Measurements from ENCODE around the gene HTR3C. TPM values are rescaled to one million over a fixed set of nuclear protein-coding genes. Genes with fewer than 3 reads are reported as not detected.
"Not testable (repeated sequence)": the region's sequence is repeated elsewhere in the genome, so short reads cannot be mapped to it uniquely, and the experiment has no call there.

Gene HTR3C
- total RNA-seq = not detected

GRCh38 chr3:184052767-184053166 is at the start of gene HTR3C:
HTR3C (plus strand) TSS chr3:184053047; CDS start chr3:184053081, 34 bp downstream.
- ATAC-seq (no peak), DNase-seq (ENCODE audit: low spot score) (no peak)

- ATAC-seq = no peak
- no peak for DNase-seq (ENCODE audit: low spot score)
Observed at GRCh38 chr3:184003187-184003967, 49.5 kb upstream of the HTR3C start.

- ATAC-seq = peak; percentile 61
- no peak for DNase-seq (ENCODE audit: low spot score)
Observed at GRCh38 chr3:184004476-184004875, 48.4 kb upstream of the HTR3C start.

GRCh38 chr3:184005941-184006507 is 46.8 kb upstream of the HTR3C start:
- DNase-seq (ENCODE audit: low spot score) (no peak), ATAC-seq (peak; percentile 41)

GRCh38 chr3:184007143-184007813 is 45.6 kb upstream of the HTR3C start:
- ATAC-seq; DNase-seq (ENCODE audit: low spot score): not testable (repeated sequence)

GRCh38 chr3:184008161-184008560 is 44.7 kb upstream of the HTR3C start:
- DNase-seq (ENCODE audit: low spot score) (no peak), ATAC-seq (no peak)

GRCh38 chr3:184011230-184011876 is 41.5 kb upstream of the HTR3C start:
- DNase-seq (ENCODE audit: low spot score) = no peak
- ATAC-seq = no peak

GRCh38 chr3:184011937-184012889 is 40.6 kb upstream of the HTR3C start:
- DNase-seq (ENCODE audit: low spot score) = no peak
- ATAC-seq = no peak

- ATAC-seq (no peak), DNase-seq (ENCODE audit: low spot score) (no peak)
Observed at GRCh38 chr3:184015381-184016019, 37.3 kb upstream of the HTR3C start.

GRCh38 chr3:184016169-184016570 is 36.7 kb upstream of the HTR3C start:
- ATAC-seq = no peak

GRCh38 chr3:184016811-184017671 is 35.8 kb upstream of the HTR3C start:
- DNase-seq (ENCODE audit: low spot score) = peak; percentile 68
- ATAC-seq = peak; percentile 90

More at GRCh38 chr3:184016169-184016570, 36.7 kb upstream of the HTR3C start:
- DNase-seq (ENCODE audit: low spot score) = no peak

- ATAC-seq (peak; percentile 98), DNase-seq (ENCODE audit: low spot score) (peak; percentile 94)
Observed at GRCh38 chr3:184017672-184018423, 35.0 kb upstream of the HTR3C start, which contains the start of gene ABCC5. ABCC5 (minus strand) TSS chr3:184017884; CDS start chr3:184014392, 3,492 bp downstream.

GRCh38 chr3:184018424-184018973 is 34.3 kb upstream of the HTR3C start:
- ATAC-seq (no peak), DNase-seq (ENCODE audit: low spot score) (no peak)

- ATAC-seq = no peak
Observed at GRCh38 chr3:184022323-184022722, 30.5 kb upstream of the HTR3C start.

GRCh38 chr3:184025256-184025655 is 27.6 kb upstream of the HTR3C start:
- not testable (repeated sequence) for ATAC-seq; DNase-seq (ENCODE audit: low spot score)

More at GRCh38 chr3:184022323-184022722, 30.5 kb upstream of the HTR3C start:
- no peak for DNase-seq (ENCODE audit: low spot score)

- not testable (repeated sequence) for ATAC-seq; DNase-seq (ENCODE audit: low spot score)
Observed at GRCh38 chr3:184028275-184028890, 24.5 kb upstream of the HTR3C start.

- no peak for ATAC-seq
Observed at GRCh38 chr3:184029443-184029842, 23.4 kb upstream of the HTR3C start.

More at GRCh38 chr3:184029443-184029842, 23.4 kb upstream of the HTR3C start:
- no peak for DNase-seq (ENCODE audit: low spot score)

All from left lobe of liver (tissue), 2 donors.